Muscle layer of colon (tissue), 2 donors: ENCODE results near the gene RNF25.

Experiments
- H3K27ac ChIP-seq: one replicate; pipeline ENCODE4 v1.7.0; 2013; ENCODE audit warnings: low read depth, mild to moderate bottlenecking, low read length, moderate library complexity
- H3K27me3 ChIP-seq, 2 donors: one replicate each; pipeline ENCODE4 v1.7.0; 2013; ENCODE audit warnings: low read length in 2 of 2, mild to moderate bottlenecking in 2 of 2; ENCODE audit not compliant: insufficient read depth in 2 of 2, control insufficient read depth in 1 of 2
- H3K36me3 ChIP-seq: one replicate; pipeline ENCODE4 v1.7.0; 2013; ENCODE audit warnings: mild to moderate bottlenecking, low read length; ENCODE audit not compliant: insufficient read depth
- H3K4me1 ChIP-seq: one replicate; pipeline ENCODE4 v1.7.0; 2013; ENCODE audit warnings: mild to moderate bottlenecking, low read length; ENCODE audit not compliant: insufficient read depth
- H3K4me3 ChIP-seq, 2 donors: one replicate each; pipeline ENCODE4 v1.7.0; 2013; ENCODE audit warnings: low read length in 2 of 2, low read depth in 1 of 2, mild to moderate bottlenecking in 1 of 2, moderate library complexity in 1 of 2
- H3K9ac ChIP-seq: one replicate; pipeline ENCODE4 v1.7.0; 2013; ENCODE audit warnings: low read length
- H3K9me3 ChIP-seq: one replicate; pipeline ENCODE4 v1.7.0; 2013; ENCODE audit warnings: mild to moderate bottlenecking, low read length
- donor health status: abdominal sarcoma.
- donor health status: Adenocarcinoma of cecum.

The RNF25 gene

GRCh38 chr2:218671654-218672566 lies at the start of gene RNF25, which contains the start of gene STK36:
Gene RNF25, minus strand, starts transcription at chr2:218672002. Its CDS starts 32 bp downstream, at chr2:218671970.
Gene STK36, plus strand, starts transcription at chr2:218672086. Its CDS starts 744 bp downstream, at chr2:218672830.
- H3K4me1 ChIP-seq = peaks cover 14% of the 10 kb centered on the region
- peaks cover 20% of the 10 kb centered on the region for H3K36me3 ChIP-seq
- H3K27ac ChIP-seq = peak within 1 kb of the TSS; percentile 91
- H3K4me3 ChIP-seq = peak within 1 kb of the TSS; percentile 64 to 80
- H3K9ac ChIP-seq = peak within 1 kb of the TSS; percentile 73
- H3K9me3 ChIP-seq = no peaks in the 10 kb centered on the region
- no peaks in the 10 kb centered on the region for H3K27me3 ChIP-seq

- H3K9me3 ChIP-seq = no peaks in the 10 kb centered on the region
- H3K36me3 ChIP-seq = no peaks in the 10 kb centered on the region
- no peaks in the 10 kb centered on the region for H3K27me3 ChIP-seq
- H3K4me3 ChIP-seq = no peak overlapping the region
- H3K9ac ChIP-seq = no peak overlapping the region
- peaks cover 4% of the 10 kb centered on the region for H3K4me1 ChIP-seq
- H3K27ac ChIP-seq = no peak overlapping the region
Measured at GRCh38 chr2:218721488-218721887, 49.7 kb upstream of the RNF25 start.

- peaks cover 4% of the 10 kb centered on the region for H3K4me1 ChIP-seq
- no peak overlapping the region for H3K4me3 ChIP-seq
- no peak overlapping the region for H3K9ac ChIP-seq
- H3K36me3 ChIP-seq = no peaks in the 10 kb centered on the region
- no peaks in the 10 kb centered on the region for H3K9me3 ChIP-seq
- H3K27me3 ChIP-seq = no peaks in the 10 kb centered on the region
- H3K27ac ChIP-seq = no peak overlapping the region
Measured at GRCh38 chr2:218720048-218721041, 48.5 kb upstream of the RNF25 start.

DNA sequence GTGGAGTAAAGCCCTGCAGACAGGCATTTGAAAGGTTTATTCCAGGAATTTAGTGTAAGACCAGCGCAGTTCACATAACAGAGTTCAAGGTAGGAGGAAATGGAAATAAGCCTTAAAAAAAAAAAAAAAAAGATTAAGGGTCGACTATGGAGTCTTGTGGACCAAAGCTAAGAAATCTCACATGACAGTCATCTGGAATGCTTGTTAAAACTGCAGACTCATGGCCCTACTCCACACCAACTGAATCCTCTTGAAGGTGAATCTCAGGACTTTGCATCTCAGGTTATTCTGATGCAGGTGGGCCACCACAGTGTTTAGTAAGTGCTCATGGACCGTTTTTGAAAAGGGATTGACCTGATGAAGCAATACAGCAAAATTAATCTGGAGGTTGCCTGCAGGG lies 47.7 kb upstream of the RNF25 start:
- Histone ChIP-seq H3K36me3 (no peaks in the 10 kb centered on the region), H3K4me3 (no peak overlapping the region), H3K9me3 (no peaks in the 10 kb centered on the region), H3K27ac (no peak overlapping the region), H3K4me1 (peaks cover 4% of the 10 kb centered on the region), H3K27me3 (no peaks in the 10 kb centered on the region), H3K9ac (no peak overlapping the region)

- no peaks in the 10 kb centered on the region for H3K9me3 ChIP-seq
- H3K4me3 ChIP-seq = no peak overlapping the region
- H3K27ac ChIP-seq = no peak overlapping the region
- H3K4me1 ChIP-seq = peaks cover 4% of the 10 kb centered on the region
- no peaks in the 10 kb centered on the region for H3K27me3 ChIP-seq
- H3K9ac ChIP-seq = no peak overlapping the region
- H3K36me3 ChIP-seq = no peaks in the 10 kb centered on the region
Measured at GRCh38 chr2:218718058-218718457, 46.3 kb upstream of the RNF25 start.

DNA sequence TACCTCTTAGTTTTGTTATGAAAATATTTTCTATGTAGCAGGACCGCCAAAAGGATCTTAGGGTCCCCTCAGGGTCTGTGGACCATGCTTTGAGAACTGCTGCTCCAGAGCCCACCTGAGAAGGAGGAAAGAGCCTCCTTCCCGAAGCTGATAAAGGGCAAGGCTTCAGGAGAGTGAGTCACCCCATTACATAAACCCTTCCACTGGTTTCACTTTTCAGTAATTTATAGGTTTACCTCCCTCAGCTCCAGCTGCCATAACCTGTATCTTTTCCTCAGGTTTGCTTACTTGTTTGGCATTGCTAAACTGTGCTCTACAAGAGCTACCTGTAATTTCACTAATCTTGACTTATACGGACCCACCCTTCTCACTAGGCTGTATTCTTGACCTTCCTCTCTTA lies 45.5 kb upstream of the RNF25 start:
- peaks cover 4% of the 10 kb centered on the region for H3K4me1 ChIP-seq
- no peaks in the 10 kb centered on the region for H3K36me3 ChIP-seq
- H3K9ac ChIP-seq = no peak overlapping the region
- no peak overlapping the region for H3K27ac ChIP-seq
- no peak overlapping the region for H3K4me3 ChIP-seq
- H3K27me3 ChIP-seq = no peaks in the 10 kb centered on the region
- no peaks in the 10 kb centered on the region for H3K9me3 ChIP-seq

GRCh38 chr2:218716070-218716469 lies 44.3 kb upstream of the RNF25 start:
- Histone ChIP-seq H3K27ac (no peak overlapping the region), H3K27me3 (no peaks in the 10 kb centered on the region), H3K36me3 (no peaks in the 10 kb centered on the region), H3K4me3 (no peak overlapping the region), H3K9ac (no peak overlapping the region), H3K4me1 (peaks cover 9% of the 10 kb centered on the region), H3K9me3 (no peaks in the 10 kb centered on the region)

- no peak overlapping the region for H3K27ac ChIP-seq
- H3K36me3 ChIP-seq = no peaks in the 10 kb centered on the region
- peaks cover 9% of the 10 kb centered on the region for H3K4me1 ChIP-seq
- no peaks in the 10 kb centered on the region for H3K27me3 ChIP-seq
- no peaks in the 10 kb centered on the region for H3K9me3 ChIP-seq
- H3K4me3 ChIP-seq = no peak overlapping the region
- H3K9ac ChIP-seq = no peak overlapping the region
Measured at GRCh38 chr2:218713922-218714321, 42.1 kb upstream of the RNF25 start.

DNA sequence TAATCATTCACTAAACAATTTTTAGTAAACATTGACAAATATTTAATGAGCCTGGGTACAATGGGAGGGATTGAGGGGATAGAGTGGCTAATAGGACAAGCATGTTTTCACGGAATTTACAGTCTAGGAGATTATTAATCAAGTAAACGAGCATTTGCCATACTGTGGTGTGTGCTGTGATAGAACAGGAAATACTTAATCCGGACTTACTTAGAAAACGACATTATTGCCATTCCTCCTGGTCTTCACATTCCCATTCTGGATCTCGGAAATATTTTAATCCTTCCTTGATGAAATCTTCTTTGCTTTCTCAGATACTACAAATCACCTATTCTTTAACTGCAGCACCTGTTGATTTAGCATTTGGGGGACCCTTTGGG lies 39.7 kb upstream of the RNF25 start:
- Histone ChIP-seq H3K9me3 (no peaks in the 10 kb centered on the region), H3K9ac (peak overlapping the region; percentile 63), H3K4me1 (peaks cover 9% of the 10 kb centered on the region), H3K27ac (peak overlapping the region; percentile 65), H3K27me3 (no peaks in the 10 kb centered on the region), H3K4me3 (peak overlapping the region; percentile 33 to 76), H3K36me3 (no peaks in the 10 kb centered on the region)

- H3K9ac ChIP-seq = peak within 1 kb of the TSS; percentile 63
- H3K27me3 ChIP-seq = no peaks in the 10 kb centered on the region
- H3K27ac ChIP-seq = peak within 1 kb of the TSS; percentile 65
- peaks cover 9% of the 10 kb centered on the region for H3K4me1 ChIP-seq
- H3K4me3 ChIP-seq = peak within 1 kb of the TSS; percentile 33 to 76
- no peaks in the 10 kb centered on the region for H3K36me3 ChIP-seq
- no peaks in the 10 kb centered on the region for H3K9me3 ChIP-seq
Measured at GRCh38 chr2:218710687-218711549, 39.1 kb upstream of the RNF25 start, which contains the start of gene TTLL4. Gene TTLL4, plus strand, starts transcription at chr2:218710835. Its CDS starts 26,842 bp downstream, at chr2:218737677.
